ENCODE results near the gene PPP2R5E. TPM values are rescaled to one million over a fixed set of nuclear protein-coding genes. Genes with fewer than 3 reads are reported as not detected.

PPP2R5E gene
- total RNA-seq, 3 donors from 2014 or later: 23.0 to 29.9 (median 23.6) TPM

- Histone ChIP-seq H3K9me3 (no peaks in the 10 kb centered on the region), H3K27ac (no peak overlapping the region), H3K36me3 (no peaks in the 10 kb centered on the region), H3K4me3 (no peak overlapping the region), H3K27me3 (no peaks in the 10 kb centered on the region), H3K4me1 (no peaks in the 10 kb centered on the region)
- TF ChIP-seq POLR2AphosphoS5 (IDR thresholded peaks at IDR 0.05): no peak
- no peak for TF ChIP-seq POLR2A (IDR thresholded peaks at IDR 0.05)
- no peak for TF ChIP-seq CTCF (IDR thresholded peaks at IDR 0.05)
- intact Hi-C loops (cut with DNase I; ENCODE audit: low total_unique reads): no loop called here
- DNase-seq (ENCODE audit: low spot score in 2 of 2): no peak
Observed at GRCh38 chr14:63405715-63406114, 137.5 kb downstream of the PPP2R5E start.

- intact Hi-C loops (cut with DNase I; ENCODE audit: low total_unique reads): no loop called here
- DNase-seq (ENCODE audit: low spot score in 2 of 2): no peak
- TF ChIP-seq CTCF (IDR thresholded peaks at IDR 0.05) (no peak), POLR2A (IDR thresholded peaks at IDR 0.05) (no peak), POLR2AphosphoS5 (IDR thresholded peaks at IDR 0.05) (no peak)
- Histone ChIP-seq H3K27ac (no peak overlapping the region), H3K9me3 (no peaks in the 10 kb centered on the region), H3K27me3 (no peaks in the 10 kb centered on the region), H3K36me3 (no peaks in the 10 kb centered on the region), H3K4me1 (no peaks in the 10 kb centered on the region), H3K4me3 (no peak overlapping the region)
Observed at GRCh38 chr14:63404906-63405305, 138.3 kb downstream of the PPP2R5E start.

- H3K36me3 ChIP-seq: no peaks in the 10 kb centered on the region
- TF ChIP-seq POLR2A (IDR thresholded peaks at IDR 0.05) (no peak), CTCF (IDR thresholded peaks at IDR 0.05) (no peak), POLR2AphosphoS5 (IDR thresholded peaks at IDR 0.05) (no peak)
- no peaks in the 10 kb centered on the region for H3K9me3 ChIP-seq
- intact Hi-C loops (cut with DNase I; ENCODE audit: low total_unique reads): no loop called here
- H3K27me3 ChIP-seq: no peaks in the 10 kb centered on the region
- no peak overlapping the region for H3K4me3 ChIP-seq
- no peak overlapping the region for H3K27ac ChIP-seq
- DNase-seq (ENCODE audit: low spot score in 2 of 2): no peak
- no peaks in the 10 kb centered on the region for H3K4me1 ChIP-seq
Observed at GRCh38 chr14:63401646-63402045, 141.5 kb downstream of the PPP2R5E start.

GRCh38 chr14:63398952-63399351, 144.2 kb downstream of the PPP2R5E start:
- TF ChIP-seq POLR2A (IDR thresholded peaks at IDR 0.05): no peak
- TF ChIP-seq POLR2AphosphoS5 (IDR thresholded peaks at IDR 0.05): no peak
- no peak for TF ChIP-seq CTCF (IDR thresholded peaks at IDR 0.05)

GRCh38 chr14:63394841-63395240, 148.3 kb downstream of the PPP2R5E start:
- Histone ChIP-seq H3K27me3 (no peaks in the 10 kb centered on the region), H3K4me3 (no peak overlapping the region), H3K9me3 (no peaks in the 10 kb centered on the region), H3K4me1 (no peaks in the 10 kb centered on the region), H3K27ac (no peak overlapping the region), H3K36me3 (no peaks in the 10 kb centered on the region)
- TF ChIP-seq CTCF (IDR thresholded peaks at IDR 0.05): no peak
- no peak for TF ChIP-seq POLR2AphosphoS5 (IDR thresholded peaks at IDR 0.05)
- no peak for TF ChIP-seq POLR2A (IDR thresholded peaks at IDR 0.05)
- intact Hi-C loops (cut with DNase I; ENCODE audit: low total_unique reads): loop anchor here (5.0 kb wide), 1 partner anchor 147 kb away; the partner anchor contains the start of gene PPP2R5E
- no peak for DNase-seq (ENCODE audit: low spot score in 2 of 2)

More at GRCh38 chr14:63398952-63399351, 144.2 kb downstream of the PPP2R5E start:
- no peak for DNase-seq (ENCODE audit: low spot score in 2 of 2)
- Histone ChIP-seq H3K27me3 (no peaks in the 10 kb centered on the region), H3K27ac (no peak overlapping the region), H3K9me3 (no peaks in the 10 kb centered on the region), H3K4me3 (no peak overlapping the region), H3K4me1 (no peaks in the 10 kb centered on the region), H3K36me3 (no peaks in the 10 kb centered on the region)
- intact Hi-C loops (cut with DNase I; ENCODE audit: low total_unique reads): no loop called here

Measured in breast epithelium (tissue), 4 donors.